HG03354 (cell line): ENCODE data around the gene GPR152.
A peak's percentile ranks its signal among the peaks of the same experiment; 100 is the strongest.
"Not testable (repeated sequence)": the region's sequence is repeated elsewhere in the genome, so short reads cannot be mapped to it uniquely, and the experiment has no call there.

ENCODE experiments used
- ATAC-seq: cut with Tn5 transposase; IDR thresholded peaks from one replicate; pipeline ENCODE4 v1.9.1; 2021; ENCODE audit warnings: mild to moderate bottlenecking; ENCODE audit not compliant: unreplicated experiment, poor library complexity, severe bottlenecking

Gene GPR152

GRCh38 chr11:67489885-67490726, 37.6 kb upstream of the GPR152 start:
- no peak for ATAC-seq

GRCh38 chr11:67489203-67489884, 36.8 kb upstream of the GPR152 start:
- ATAC-seq, result no peak

GRCh38 chr11:67486481-67487195, 34.1 kb upstream of the GPR152 start:
- no peak for ATAC-seq

- ATAC-seq, result not testable (repeated sequence)
Measured at GRCh38 chr11:67485873-67486361, 33.4 kb upstream of the GPR152 start.

GRCh38 chr11:67484847-67485311, 32.4 kb upstream of the GPR152 start:
- ATAC-seq, result no peak

- ATAC-seq, result no peak
Measured at GRCh38 chr11:67483831-67484665, 31.5 kb upstream of the GPR152 start.

GRCh38 chr11:67482827-67483798, 30.6 kb upstream of the GPR152 start, which contains the start of gene AIP:
Gene AIP, plus strand, starts transcription at chr11:67483026. Its CDS starts 133 bp downstream, at chr11:67483159.
- peak; percentile 73 for ATAC-seq

GRCh38 chr11:67482275-67482826, 29.8 kb upstream of the GPR152 start:
- ATAC-seq, result peak; percentile 19

GRCh38 chr11:67477344-67478050, 25.0 kb upstream of the GPR152 start:
- not testable (repeated sequence) for ATAC-seq

GRCh38 chr11:67476692-67477091, 24.2 kb upstream of the GPR152 start:
- not testable (repeated sequence) for ATAC-seq

GRCh38 chr11:67472882-67473281, 20.4 kb upstream of the GPR152 start:
- ATAC-seq, result no peak

- ATAC-seq, result no peak
Measured at GRCh38 chr11:67470337-67471002, 17.9 kb upstream of the GPR152 start.

GRCh38 chr11:67469508-67469811, 16.9 kb upstream of the GPR152 start:
- no peak for ATAC-seq

- peak; percentile 69 for ATAC-seq
Measured at GRCh38 chr11:67468759-67469507, 16.4 kb upstream of the GPR152 start, which contains the start of gene TMEM134. Gene TMEM134, minus strand, starts transcription at chr11:67469251. Its CDS starts 59 bp downstream, at chr11:67469192.

GRCh38 chr11:67468456-67468758, 15.9 kb upstream of the GPR152 start:
- ATAC-seq, result peak; percentile 1

GRCh38 chr11:67468056-67468455, 15.5 kb upstream of the GPR152 start:
- no peak for ATAC-seq
